ENCODE data around the gene THPO. TPM values are rescaled to one million over a fixed set of nuclear protein-coding genes. Genes with fewer than 3 reads are reported as not detected.
A peak's percentile ranks its signal among the peaks of the same experiment; 100 is the strongest.
"Not testable (repeated sequence)": the region's sequence is repeated elsewhere in the genome, so short reads cannot be mapped to it uniquely, and the experiment has no call there.

THPO gene
- polyA plus RNA-seq, 3 donors = 0.98 to 1.3 (median 1.0) TPM

- no peak overlapping the region for H3K27ac ChIP-seq (ENCODE audit: low read depth, low read length)
These were observed 36.1 kb downstream of the THPO start for GRCh38 chr3:184341925-184342324.

GRCh38 chr3:184339451-184340135 is 38.4 kb downstream of the THPO start:
- H3K27ac ChIP-seq (ENCODE audit: low read depth, low read length) = not testable (repeated sequence)
- WGBS, 3 donors = 94 to 95% (median 94%) methylated on average over 19 of the region's 19 CpGs

More at GRCh38 chr3:184341925-184342324, 36.1 kb downstream of the THPO start:
- 80 to 94% (median 92%) methylated on average over 7 of the region's 7 CpGs for WGBS, 3 donors

GRCh38 chr3:184339001-184339400 is 39.0 kb downstream of the THPO start:
- no peak overlapping the region for H3K27ac ChIP-seq (ENCODE audit: low read depth, low read length)
- 56 to 68% (median 61%) methylated on average over 8 of the region's 8 CpGs for WGBS, 3 donors

- WGBS, 3 donors = 15 to 55% (median 28%) methylated on average over 34 to 37 of the region's 37 CpGs
- H3K27ac ChIP-seq (ENCODE audit: low read depth, low read length) = peak overlapping the region; percentile 68
These were observed 39.5 kb downstream of the THPO start for GRCh38 chr3:184338511-184338945.

GRCh38 chr3:184337981-184338380 is 40.0 kb downstream of the THPO start:
- peak overlapping the region; percentile 68 for H3K27ac ChIP-seq (ENCODE audit: low read depth, low read length)
- WGBS, 3 donors = 52 to 67% (median 66%) methylated on average over 7 of the region's 7 CpGs

GRCh38 chr3:184337399-184337714 is 40.6 kb downstream of the THPO start, which contains the start of gene FAM131A:
Gene FAM131A, plus strand, starts transcription at chr3:184337600. Its CDS starts 31 bp downstream, at chr3:184337631.
- 55 to 69% (median 60%) methylated on average over 6 of the region's 6 CpGs for WGBS, 3 donors
- peak within 1 kb of the TSS; percentile 90 for H3K27ac ChIP-seq (ENCODE audit: low read depth, low read length)

- WGBS, 3 donors = 11 to 21% (median 17%) methylated on average over 17 of the region's 17 CpGs
- peak overlapping the region; percentile 90 for H3K27ac ChIP-seq (ENCODE audit: low read depth, low read length)
These were observed 41.2 kb downstream of the THPO start for GRCh38 chr3:184336547-184337398.

- 1% methylated on average over 39 to 77 of the region's 77 CpGs for WGBS, 3 donors
These were observed 42.1 kb downstream of the THPO start for GRCh38 chr3:184335661-184336546.

GRCh38 chr3:184335291-184335660 is 42.7 kb downstream of the THPO start:
- WGBS, 3 donors = 41 to 48% (median 42%) methylated on average over 4 of the region's 4 CpGs
- H3K27ac ChIP-seq (ENCODE audit: low read depth, low read length) = peak overlapping the region; percentile 58

More at GRCh38 chr3:184335661-184336546, 42.1 kb downstream of the THPO start:
- H3K27ac ChIP-seq (ENCODE audit: low read depth, low read length) = peak overlapping the region; percentile 90

- whole genome bisulfite sequencing, 3 donors = 79 to 84% (median 80%) methylated on average over 15 of the region's 15 CpGs
- H3K27ac ChIP-seq (ENCODE audit: low read depth, low read length) = no peak overlapping the region
These were observed 43.4 kb downstream of the THPO start for GRCh38 chr3:184334470-184335158.

- 80 to 84% (median 83%) methylated on average over 3 of the region's 3 CpGs for WGBS, 3 donors
These were observed 44.3 kb downstream of the THPO start for GRCh38 chr3:184333700-184334099.

GRCh38 chr3:184333190-184333589 is 44.8 kb downstream of the THPO start:
- WGBS, 3 donors = 78 to 86% (median 86%) methylated on average over 6 of the region's 6 CpGs
- no peak overlapping the region for H3K27ac ChIP-seq (ENCODE audit: low read depth, low read length)

More at GRCh38 chr3:184333700-184334099, 44.3 kb downstream of the THPO start:
- no peak overlapping the region for H3K27ac ChIP-seq (ENCODE audit: low read depth, low read length)

GRCh38 chr3:184332370-184333090 is 45.5 kb downstream of the THPO start:
- 63 to 79% (median 63%) methylated on average over 10 of the region's 10 CpGs for WGBS, 3 donors
- no peak overlapping the region for H3K27ac ChIP-seq (ENCODE audit: low read depth, low read length)

GRCh38 chr3:184328516-184328915 is 49.5 kb downstream of the THPO start:
- H3K27ac ChIP-seq (ENCODE audit: low read depth, low read length) = no peak overlapping the region
- 43 to 71% (median 59%) methylated on average over 3 of the region's 3 CpGs for WGBS, 3 donors

GRCh38 chr3:184327171-184327570 is 50.8 kb downstream of the THPO start:
- WGBS, 3 donors = 95% methylated on average over 21 of the region's 21 CpGs
- H3K27ac ChIP-seq (ENCODE audit: low read depth, low read length) = no peak overlapping the region

GRCh38 chr3:184325715-184326369 is 52.2 kb downstream of the THPO start:
- 73 to 82% (median 74%) methylated on average over 6 of the region's 6 CpGs for WGBS, 3 donors
- H3K27ac ChIP-seq (ENCODE audit: low read depth, low read length) = no peak overlapping the region

GRCh38 chr3:184325269-184325668 is 52.7 kb downstream of the THPO start:
- no peak overlapping the region for H3K27ac ChIP-seq (ENCODE audit: low read depth, low read length)
- 87 to 89% (median 88%) methylated on average over 13 of the region's 13 CpGs for WGBS, 3 donors
